Colonic mucosa (tissue), 4 donors: ENCODE results near the gene FTSJ1. TPM values are rescaled to one million over a fixed set of nuclear protein-coding genes. Genes with fewer than 3 reads are reported as not detected.

ENCODE experiments used
- DNase-seq: peaks from one replicate; pipeline ENCODE4 v3.0.0-alpha.2; 2020
- H3K27ac ChIP-seq: fragments of 200-600 bp; one replicate; pipeline ENCODE4 v1.8.0; 2021
- H3K27me3 ChIP-seq: fragments of 200-600 bp; one replicate; pipeline ENCODE4 v1.8.0; 2021
- H3K36me3 ChIP-seq: fragments of 200-600 bp; one replicate; pipeline ENCODE4 v1.8.0; 2021
- H3K4me1 ChIP-seq: fragments of 200-600 bp; one replicate; pipeline ENCODE4 v1.8.0; 2021; ENCODE audit warnings: mild to moderate bottlenecking
- H3K4me3 ChIP-seq: fragments of 200-600 bp; one replicate; pipeline ENCODE4 v1.8.0; 2021
- H3K9ac ChIP-seq, 2 donors: one replicate each; pipeline ENCODE4 v1.7.0; 2013; ENCODE audit warnings: control low read depth in 2 of 2, low read depth in 2 of 2, low read length in 2 of 2
- H3K9me3 ChIP-seq: fragments of 200-600 bp; one replicate; pipeline ENCODE4 v1.8.0; 2021
- intact Hi-C: fragments of 100-400 bp; cut with DNase I; formaldehyde crosslinking; loops from one replicate; pipeline ENCODE4 v1.14.1; 2022
- total RNA-seq, 2 donors: library from RNA; stranded (reverse); fragmentation: NEBNext Ultra II Directional in 1 of 2; extraction: Animal tissue kit (Norgen Biotek cat#: 25700) in 1 of 2; gene quantifications; one replicate each; pipeline ENCODE4 v1.2.1, GENCODE V29; 2021
- TF ChIP-seq, protein P1 (sequence below): fragments of 200-600 bp; IDR thresholded peaks from one replicate; pipeline ENCODE4 v1.8.0; 2022; ENCODE audit warnings: antibody characterized with exemption, mild to moderate bottlenecking
- donor health status: healthy.
- donor health status: DM: no; HTN: no; CAD: no.
- donor health status: DM: no; HTN: no; CAD: no.

FTSJ1 gene
- total RNA-seq, 2 donors from 2014 or later, result 18.0 to 38.7 TPM

DNA sequence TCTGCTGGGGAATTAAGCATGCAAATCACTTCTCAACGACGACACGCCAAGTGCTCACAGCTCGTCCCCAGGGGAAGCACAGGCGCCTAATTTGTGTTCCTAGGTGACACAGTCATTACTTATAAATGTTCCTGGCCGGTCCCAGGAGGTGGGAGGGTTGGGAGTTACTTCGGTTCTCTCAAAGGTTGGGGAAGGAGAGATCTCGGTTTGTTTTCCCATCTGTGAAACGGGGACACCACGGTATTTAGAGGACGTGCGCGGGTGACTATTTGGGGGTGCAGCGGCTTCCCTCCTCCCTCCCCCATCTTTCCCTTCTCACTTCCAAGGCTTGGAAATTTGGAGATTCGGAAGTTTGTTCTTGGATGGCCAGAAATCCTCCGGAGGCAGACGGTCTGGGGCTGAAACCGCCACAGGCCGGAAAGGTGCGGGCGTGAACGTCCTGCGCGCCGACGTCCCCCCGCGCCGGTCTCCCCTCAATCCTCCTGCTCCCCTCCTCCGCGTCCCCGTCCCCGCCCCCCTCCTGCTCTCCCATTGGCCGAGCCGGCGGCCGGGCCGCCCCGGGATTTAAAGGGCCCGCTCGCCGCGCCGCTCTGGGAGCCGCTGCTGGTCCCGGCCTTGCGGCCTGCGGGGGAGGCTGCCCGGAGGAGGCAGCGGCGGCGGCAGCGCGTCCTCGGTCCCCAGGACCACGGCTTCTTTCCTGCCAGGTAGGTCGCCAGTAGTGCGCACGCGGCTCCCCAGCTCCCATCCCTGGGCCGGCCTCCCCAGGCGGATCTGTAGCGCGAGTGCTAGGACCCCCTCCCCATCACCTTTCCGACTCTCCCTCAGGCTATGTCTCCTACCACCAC, 32.6 kb downstream of the FTSJ1 start, which contains the start of gene PORCN:
Gene PORCN (plus strand): TSS at position 593 of the 845 bp plus-strand sequence. CDS start 829 bp downstream, outside the sequence.
- Histone ChIP-seq H3K27me3 (no peaks in the 10 kb centered on the region), H3K9me3 (no peaks in the 10 kb centered on the region), H3K27ac (peak within 1 kb of the TSS; percentile 36), H3K9ac (peak within 1 kb of the TSS; percentile 65 to 77), H3K36me3 (no peaks in the 10 kb centered on the region), H3K4me1 (no peaks in the 10 kb centered on the region), H3K4me3 (peak within 1 kb of the TSS; percentile 51)
- DNase-seq, result peak; percentile 84
- intact Hi-C loops, result no loop called here
- TF ChIP-seq, protein P1, sequence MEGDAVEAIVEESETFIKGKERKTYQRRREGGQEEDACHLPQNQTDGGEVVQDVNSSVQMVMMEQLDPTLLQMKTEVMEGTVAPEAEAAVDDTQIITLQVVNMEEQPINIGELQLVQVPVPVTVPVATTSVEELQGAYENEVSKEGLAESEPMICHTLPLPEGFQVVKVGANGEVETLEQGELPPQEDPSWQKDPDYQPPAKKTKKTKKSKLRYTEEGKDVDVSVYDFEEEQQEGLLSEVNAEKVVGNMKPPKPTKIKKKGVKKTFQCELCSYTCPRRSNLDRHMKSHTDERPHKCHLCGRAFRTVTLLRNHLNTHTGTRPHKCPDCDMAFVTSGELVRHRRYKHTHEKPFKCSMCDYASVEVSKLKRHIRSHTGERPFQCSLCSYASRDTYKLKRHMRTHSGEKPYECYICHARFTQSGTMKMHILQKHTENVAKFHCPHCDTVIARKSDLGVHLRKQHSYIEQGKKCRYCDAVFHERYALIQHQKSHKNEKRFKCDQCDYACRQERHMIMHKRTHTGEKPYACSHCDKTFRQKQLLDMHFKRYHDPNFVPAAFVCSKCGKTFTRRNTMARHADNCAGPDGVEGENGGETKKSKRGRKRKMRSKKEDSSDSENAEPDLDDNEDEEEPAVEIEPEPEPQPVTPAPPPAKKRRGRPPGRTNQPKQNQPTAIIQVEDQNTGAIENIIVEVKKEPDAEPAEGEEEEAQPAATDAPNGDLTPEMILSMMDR, result no peak

- intact Hi-C loops, result no loop called here
- no peaks in the 10 kb centered on the region for H3K27me3 ChIP-seq
- TF ChIP-seq, protein P1, result no peak
- no peak for DNase-seq
- peak overlapping the region; percentile 52 to 77 for H3K9ac ChIP-seq
- H3K4me3 ChIP-seq, result peak overlapping the region; percentile 51
- no peaks in the 10 kb centered on the region for H3K9me3 ChIP-seq
- no peaks in the 10 kb centered on the region for H3K36me3 ChIP-seq
- no peak overlapping the region for H3K27ac ChIP-seq
- no peaks in the 10 kb centered on the region for H3K4me1 ChIP-seq
Measured at GRCh38 chrX:48509245-48509590, 33.2 kb downstream of the FTSJ1 start.

DNA sequence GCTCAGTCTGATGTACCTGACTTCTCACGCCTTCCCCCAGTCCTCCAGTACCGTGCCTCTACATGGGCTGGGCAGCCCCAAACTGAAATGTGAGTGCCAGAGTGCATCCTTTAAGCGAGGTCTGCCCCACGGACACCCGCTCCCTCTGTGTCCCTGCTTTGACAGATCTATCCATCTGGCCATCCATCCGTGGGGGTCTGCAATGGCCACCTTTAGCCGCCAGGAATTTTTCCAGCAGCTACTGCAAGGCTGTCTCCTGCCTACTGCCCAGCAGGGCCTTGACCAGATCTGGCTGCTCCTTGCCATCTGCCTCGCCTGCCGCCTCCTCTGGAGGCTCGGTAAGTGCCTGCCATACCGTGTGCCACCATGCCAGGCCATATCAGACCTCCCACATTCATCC, 33.6 kb downstream of the FTSJ1 start:
- Histone ChIP-seq H3K9ac (peak overlapping the region; percentile 52 to 77), H3K27me3 (no peaks in the 10 kb centered on the region), H3K4me3 (peak overlapping the region; percentile 51), H3K4me1 (no peaks in the 10 kb centered on the region), H3K9me3 (no peaks in the 10 kb centered on the region), H3K27ac (no peak overlapping the region), H3K36me3 (no peaks in the 10 kb centered on the region)
- no peak for DNase-seq
- TF ChIP-seq, protein P1, result no peak
- intact Hi-C loops, result no loop called here

DNA sequence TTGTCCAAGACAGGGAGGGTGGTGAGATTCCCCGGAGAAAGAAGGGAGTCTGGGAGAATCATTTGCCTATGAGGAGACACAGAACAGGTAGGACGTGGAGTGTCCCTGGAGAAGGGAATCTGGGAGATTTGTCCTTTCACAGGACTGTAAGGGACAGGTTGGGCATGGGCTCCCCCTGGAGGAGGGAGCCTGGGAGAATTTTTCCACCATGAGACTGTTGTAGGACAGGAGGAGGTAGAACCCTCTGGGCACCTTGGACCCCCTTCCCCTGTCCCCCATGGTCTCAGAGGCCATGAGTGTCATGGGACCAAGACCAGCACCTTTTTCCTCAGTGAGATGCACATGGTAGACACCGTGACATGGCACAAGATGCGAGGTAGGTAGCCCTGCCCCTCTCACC, 35.6 kb downstream of the FTSJ1 start:
- no peaks in the 10 kb centered on the region for H3K27me3 ChIP-seq
- H3K4me3 ChIP-seq, result no peak overlapping the region
- no peaks in the 10 kb centered on the region for H3K4me1 ChIP-seq
- intact Hi-C loops, result no loop called here
- H3K9me3 ChIP-seq, result no peaks in the 10 kb centered on the region
- TF ChIP-seq, protein P1, result peak; percentile 13
- H3K9ac ChIP-seq, result no peak overlapping the region
- no peaks in the 10 kb centered on the region for H3K36me3 ChIP-seq
- no peak overlapping the region for H3K27ac ChIP-seq
- DNase-seq, result no peak

- Histone ChIP-seq H3K27me3 (no peaks in the 10 kb centered on the region), H3K4me3 (no peak overlapping the region)
- TF ChIP-seq, protein P1, result no peak
Measured at GRCh38 chrX:48512371-48512935, 36.5 kb downstream of the FTSJ1 start.

More at GRCh38 chrX:48512371-48512935, 36.5 kb downstream of the FTSJ1 start:
- no peak overlapping the region for H3K9ac ChIP-seq
- no peak overlapping the region for H3K27ac ChIP-seq
- intact Hi-C loops, result no loop called here
- no peaks in the 10 kb centered on the region for H3K36me3 ChIP-seq
- no peak for DNase-seq
- no peaks in the 10 kb centered on the region for H3K4me1 ChIP-seq
- no peaks in the 10 kb centered on the region for H3K9me3 ChIP-seq
